OCI-M1 (cell line): ENCODE data around the gene RNF168.
"Not testable (repeated sequence)": the region's sequence is repeated elsewhere in the genome, so short reads cannot be mapped to it uniquely, and the experiment has no call there.

Experiments
- DNase-seq: peaks from one replicate; lab custom pipeline; 2025; lab: John Stamatoyannopoulos, UW

RNF168 gene

DNA sequence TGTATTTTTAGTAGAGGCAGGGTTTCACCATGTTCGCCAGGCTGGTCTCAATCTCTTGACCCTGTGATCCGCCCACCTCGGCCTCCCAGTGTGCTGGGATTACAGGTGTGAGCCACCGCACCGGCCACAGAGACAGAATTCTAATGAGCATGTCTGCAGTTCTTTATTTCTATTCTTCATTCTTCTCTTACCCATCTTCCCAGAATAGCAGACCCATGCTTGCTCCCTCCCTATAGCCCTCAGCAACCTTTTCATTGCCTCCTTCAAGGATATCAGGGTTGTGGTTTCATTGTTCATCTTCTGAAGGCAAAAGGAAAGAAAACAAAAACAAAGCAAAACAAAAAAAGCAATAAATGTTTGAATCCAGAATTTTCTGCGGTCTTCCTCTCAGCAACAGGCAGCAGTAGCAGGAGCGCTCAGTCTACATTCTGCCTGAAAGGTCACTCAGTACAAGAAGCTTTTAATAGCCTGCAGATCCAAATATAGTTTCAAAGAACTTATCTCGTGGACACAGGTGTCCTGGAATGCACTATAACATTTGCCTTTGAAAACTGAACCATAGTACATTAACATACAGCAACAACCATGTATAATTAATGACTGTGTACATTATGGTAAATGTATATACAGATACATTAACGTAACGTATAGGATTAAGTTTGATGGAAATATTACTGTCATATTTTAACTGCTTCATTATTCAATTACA is 11.5 kb upstream of the RNF168 start, which contains the start of gene SMCO1:
Gene SMCO1 (minus strand): TSS at position 434 of the 709 bp plus-strand sequence. CDS start 137 bp downstream, at position 297.
- no peak for DNase-seq

DNA sequence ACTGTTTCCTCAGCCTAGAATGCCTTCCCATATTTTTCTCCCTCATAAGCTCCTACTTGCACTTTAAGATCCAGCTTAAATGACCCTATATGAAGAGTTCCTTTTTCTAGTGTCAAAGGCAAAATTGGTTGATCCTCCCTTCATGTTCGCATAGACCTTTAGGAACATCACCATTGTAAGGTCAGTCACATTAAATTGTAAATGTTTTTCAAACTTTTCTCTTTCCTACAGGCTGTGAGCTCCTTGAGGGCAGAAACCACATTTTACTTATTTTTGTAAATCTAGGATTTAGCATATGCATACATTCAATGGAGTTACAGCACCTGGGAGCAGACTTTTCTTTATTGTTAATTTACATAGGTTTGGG is 10.8 kb upstream of the RNF168 start:
- DNase-seq: no peak

DNA sequence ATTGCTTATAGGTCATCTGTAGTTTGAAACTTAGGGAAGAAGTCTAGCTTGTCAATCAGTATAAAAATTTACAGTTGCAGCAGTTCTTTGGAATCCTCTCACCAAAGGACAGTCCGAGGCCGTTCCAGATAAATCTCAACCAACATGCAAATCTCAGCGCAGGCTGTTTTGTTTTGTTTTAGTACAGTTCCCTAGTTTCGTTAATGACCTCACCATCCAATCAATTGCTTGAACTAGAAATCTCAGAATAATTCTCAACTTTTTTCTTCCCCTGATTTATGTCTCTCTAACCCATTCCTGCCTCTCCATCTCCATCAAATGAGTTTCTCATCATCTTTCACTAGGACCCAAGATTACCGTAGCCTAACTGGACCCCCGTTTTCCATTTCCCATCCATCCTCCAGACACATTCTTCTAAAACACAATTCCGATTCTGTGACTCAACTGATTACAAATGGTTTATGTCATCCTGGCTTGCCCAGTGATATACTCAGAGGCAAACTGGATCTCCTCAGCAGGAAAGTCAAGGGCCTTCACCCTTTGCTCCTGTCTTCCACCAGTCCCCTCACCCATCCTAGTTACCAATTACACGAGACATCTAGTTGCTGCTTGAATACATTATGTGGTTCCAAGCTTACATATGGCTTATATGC is 10.3 kb upstream of the RNF168 start:
- DNase-seq: no peak

DNA sequence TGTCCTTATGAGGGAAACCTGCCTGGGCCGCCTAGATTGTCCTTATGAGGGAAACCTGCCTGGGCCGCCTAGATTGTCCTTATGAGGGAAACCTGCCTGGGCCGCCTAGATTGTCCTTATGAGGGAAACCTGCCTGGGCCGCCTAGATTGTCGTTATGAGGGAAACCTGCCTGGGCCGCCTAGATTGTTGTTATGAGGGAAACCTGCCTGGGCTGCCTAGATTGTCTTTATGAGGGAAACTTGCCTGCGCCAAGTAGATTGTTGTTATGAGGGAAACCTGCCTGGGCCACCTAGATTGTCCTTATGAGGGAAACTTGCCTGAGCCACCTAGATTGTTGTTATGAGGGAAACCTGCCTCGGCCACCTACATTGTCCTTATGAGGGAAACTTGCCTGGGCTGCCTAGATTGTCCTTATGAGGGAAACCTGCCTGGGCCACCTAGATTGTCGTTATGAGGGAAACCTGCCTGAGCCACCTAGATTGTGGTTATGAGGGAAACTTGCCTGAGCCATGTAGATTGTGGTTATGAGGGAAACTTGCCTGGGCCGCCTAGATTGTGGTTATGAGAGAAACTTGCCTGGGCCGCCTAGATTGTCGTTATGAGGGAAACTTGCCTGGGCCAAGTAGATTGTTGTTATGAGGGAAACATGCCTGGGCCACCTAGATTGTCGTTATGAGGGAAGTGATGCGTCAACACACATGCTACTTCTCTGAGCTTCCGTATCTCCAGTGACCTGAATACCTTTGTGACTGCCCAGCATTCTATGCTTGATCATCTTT is 8.3 kb upstream of the RNF168 start:
- DNase-seq: peak; percentile 96

DNA sequence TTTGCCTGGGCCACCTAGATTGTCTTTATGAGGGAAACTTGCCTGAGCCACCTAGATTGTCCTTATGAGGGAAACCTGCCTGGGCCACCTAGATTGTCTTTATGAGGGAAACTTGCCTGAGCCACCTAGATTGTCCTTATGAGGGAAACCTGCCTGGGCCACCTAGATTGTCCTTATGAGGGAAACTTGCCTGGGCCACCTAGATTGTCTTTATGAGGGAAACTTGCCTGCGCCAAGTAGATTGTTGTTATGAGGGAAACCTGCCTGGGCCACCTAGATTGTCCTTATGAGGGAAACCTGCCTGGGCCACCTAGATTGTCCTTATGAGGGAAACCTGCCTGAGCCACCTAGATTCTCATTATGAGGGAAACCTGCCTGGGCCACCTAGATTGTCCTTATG is 7.5 kb upstream of the RNF168 start:
- not testable (repeated sequence) for DNase-seq

GRCh38 chr3:196506687-196507086 is 3.1 kb upstream of the RNF168 start:
- DNase-seq: no peak

GRCh38 chr3:196504556-196504955 is 988 bp upstream of the RNF168 start:
- no peak for DNase-seq

- DNase-seq: not testable (repeated sequence)
Measured at GRCh38 chr3:196504077-196504398, 470 bp upstream of the RNF168 start.

DNA sequence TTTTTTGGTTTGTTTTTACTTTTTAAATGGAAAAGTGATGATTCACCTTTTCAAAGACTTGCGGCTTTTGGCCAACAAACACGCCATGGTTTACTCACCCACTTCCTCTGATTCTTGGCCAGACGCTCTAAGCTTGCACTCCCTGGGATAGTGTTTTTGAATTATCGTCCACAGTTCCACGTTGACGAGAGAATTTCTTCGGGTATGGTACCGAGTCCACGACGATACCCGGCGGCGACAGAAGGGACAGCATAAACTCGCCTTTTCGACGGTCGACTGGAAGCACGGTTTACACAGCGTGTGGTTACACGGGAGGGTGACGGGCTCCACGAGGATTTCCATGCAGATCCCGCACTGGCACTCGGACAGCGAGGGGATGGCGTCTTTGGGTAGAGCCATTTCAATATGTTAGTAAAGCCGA is 783 bp downstream of the RNF168 start:
- DNase-seq: peak; percentile 65

- peak; percentile 36 for DNase-seq
Measured at GRCh38 chr3:196501316-196502044, 2.1 kb downstream of the RNF168 start.

DNA sequence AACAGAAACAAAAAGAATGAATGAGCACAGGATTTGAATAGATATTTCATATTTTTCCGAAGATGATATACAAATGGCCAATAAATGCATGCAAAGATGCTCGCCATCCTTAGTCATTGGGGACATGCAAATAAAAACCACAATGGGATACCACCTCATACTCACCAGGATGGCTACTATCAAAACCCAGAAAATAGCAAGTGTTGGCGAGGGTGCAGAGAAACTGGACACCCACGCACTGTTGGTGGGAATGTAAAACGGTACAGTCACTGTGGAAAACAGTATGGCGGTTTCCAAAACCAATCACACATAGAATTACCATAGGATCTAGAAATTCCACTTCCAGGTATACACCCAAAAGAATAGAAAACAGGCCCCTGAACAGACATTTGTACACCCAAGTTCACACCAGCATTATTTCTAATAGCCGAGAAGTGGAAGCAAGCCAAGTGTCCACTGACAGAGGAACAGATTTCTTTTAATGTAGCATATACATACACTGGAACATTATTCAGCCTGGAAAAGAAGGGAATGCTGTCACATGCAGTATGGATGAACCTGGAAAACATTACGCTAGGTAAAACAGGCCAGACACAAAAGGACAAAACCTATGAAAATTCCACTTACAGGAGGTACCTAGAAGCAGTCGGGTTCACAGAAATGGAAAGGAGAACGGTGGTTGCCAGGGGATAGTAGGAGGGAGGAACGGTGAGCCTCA is 3.6 kb downstream of the RNF168 start:
- no peak for DNase-seq

- no peak for DNase-seq
Measured at GRCh38 chr3:196499061-196499460, 4.5 kb downstream of the RNF168 start.

GRCh38 chr3:196498297-196498696 is 5.3 kb downstream of the RNF168 start:
- DNase-seq: no peak

GRCh38 chr3:196496183-196496582 is 7.4 kb downstream of the RNF168 start:
- no peak for DNase-seq

DNA sequence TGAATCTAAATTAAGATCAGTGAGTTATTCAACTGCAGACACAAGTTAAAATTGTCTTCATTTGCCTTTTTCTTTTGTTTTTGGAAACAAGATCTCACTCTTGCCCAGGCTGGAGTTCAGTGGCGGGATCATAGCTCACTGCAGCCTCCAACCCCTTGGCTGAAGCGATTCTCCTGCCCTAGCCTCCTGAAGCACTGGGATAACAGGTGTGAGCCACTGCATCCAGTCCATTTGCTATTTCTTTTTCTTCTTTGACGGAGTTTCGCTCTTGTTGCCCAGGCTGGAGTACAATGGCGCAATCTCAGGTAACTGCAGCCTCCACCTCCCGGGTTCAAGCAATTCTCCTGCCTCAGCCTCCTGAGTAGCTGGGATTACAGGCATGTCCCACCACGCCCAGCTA is 10.3 kb downstream of the RNF168 start:
- DNase-seq: no peak

- no peak for DNase-seq
Measured at GRCh38 chr3:196492080-196492479, 11.5 kb downstream of the RNF168 start.

DNA sequence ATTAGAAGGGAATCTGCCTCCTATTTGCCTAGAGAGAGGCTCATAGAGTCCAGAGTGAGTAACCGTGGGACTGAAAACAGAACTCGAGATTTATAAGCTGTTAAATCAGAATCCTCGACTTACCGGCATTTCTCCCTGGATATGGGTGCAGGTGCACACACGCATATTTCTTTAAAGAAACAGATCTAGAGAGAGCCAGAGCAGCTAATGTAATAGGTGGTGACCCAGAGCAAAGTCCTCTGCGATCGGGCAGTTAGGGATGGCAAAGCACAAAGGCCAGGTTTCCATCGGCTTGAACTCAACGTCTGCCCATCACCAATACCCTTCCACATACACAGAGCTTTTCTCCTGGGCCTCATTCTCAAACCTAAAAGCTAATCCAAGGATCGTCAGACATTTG is 13.8 kb downstream of the RNF168 start:
- DNase-seq: no peak

- no peak for DNase-seq
Measured at GRCh38 chr3:196486263-196486662, 17.3 kb downstream of the RNF168 start.

DNA sequence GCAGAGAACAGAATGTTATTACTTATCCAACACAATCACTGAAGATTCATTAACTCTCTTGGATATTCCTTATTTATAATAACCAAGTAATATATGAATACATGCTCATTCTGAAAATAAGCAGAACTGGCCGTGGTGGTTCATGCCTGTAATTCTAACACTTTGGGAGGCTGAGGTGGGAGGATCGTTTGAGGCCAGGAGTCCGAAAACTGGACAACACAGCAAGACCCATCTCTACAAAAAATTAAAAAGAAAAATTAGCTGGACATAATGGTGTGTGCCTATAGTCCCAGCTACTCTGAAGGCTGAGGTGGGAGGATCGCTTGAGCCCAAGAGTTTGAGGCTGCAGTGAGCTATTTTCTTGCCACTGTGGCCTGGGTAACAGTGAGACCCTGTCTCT is 25.9 kb downstream of the RNF168 start:
- DNase-seq: no peak

DNA sequence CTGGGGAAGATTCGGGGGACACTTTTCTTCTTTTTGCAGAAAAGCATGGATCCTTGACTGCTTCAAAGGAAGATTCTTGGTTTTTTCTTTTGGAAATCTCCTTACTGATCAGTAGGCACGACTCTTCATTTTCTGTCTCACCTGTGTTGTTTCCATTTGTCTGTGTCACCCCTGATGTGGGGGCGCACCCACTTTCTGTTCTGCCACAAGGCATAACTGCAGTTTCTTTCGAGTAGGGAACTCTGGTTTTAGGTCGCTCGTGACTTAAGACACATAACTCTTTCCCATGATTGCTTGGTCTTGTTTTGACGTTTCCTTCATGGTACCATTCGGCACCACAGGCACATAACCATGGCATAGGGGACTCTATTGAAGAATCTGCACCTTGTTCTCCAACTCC is 31.3 kb downstream of the RNF168 start:
- DNase-seq: no peak

DNA sequence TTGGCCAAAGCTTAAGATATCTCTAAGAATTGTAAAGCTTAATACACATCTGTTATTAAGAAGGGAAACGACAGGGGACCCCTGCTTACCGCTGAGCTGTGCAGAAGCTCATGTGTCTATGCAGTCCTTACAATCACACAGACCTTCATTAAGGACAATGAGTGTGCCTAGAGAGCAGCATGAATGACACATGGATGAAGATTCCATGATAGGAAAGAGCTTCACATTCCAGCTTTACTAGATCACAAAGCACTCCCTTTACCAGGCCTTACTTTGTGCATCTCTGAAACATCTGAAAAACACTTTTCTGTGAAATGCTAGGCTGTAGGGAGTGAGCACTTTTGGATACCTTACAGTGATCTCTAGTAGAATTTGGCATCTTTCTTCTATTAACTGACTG is 32.0 kb downstream of the RNF168 start:
- DNase-seq: no peak

DNA sequence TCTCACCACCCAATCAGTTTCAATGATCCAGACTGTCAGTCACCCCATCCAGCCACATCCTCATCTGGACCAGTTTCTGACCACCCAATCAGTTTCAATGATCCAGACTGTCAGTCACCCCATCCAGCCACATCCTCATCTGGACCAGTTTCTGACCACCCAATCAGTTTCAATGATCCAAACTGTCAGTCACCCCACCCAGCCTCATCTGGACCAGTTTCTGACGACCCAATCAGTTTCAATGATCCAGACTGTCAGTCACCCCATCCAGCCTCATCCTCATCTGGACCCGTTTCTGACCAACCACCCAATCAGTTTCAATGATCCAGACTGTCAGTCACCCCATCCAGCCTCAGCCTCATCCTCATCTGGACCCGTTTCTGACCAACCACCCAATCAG is 33.4 kb downstream of the RNF168 start:
- DNase-seq: not testable (repeated sequence)
